Fibroblast of lung (primary cell): ENCODE measurements around the gene VANGL1. TPM values are rescaled to one million over a fixed set of nuclear protein-coding genes. Genes with fewer than 3 reads are reported as not detected.

Experiments used
- DNase-seq, 2 donors: peaks; one replicate each; pipeline versions ENCODE4 v3.0.0 to v3.0.0-alpha.2; 2010; ENCODE audit warnings: low read depth in 2 of 2
- H2AFZ ChIP-seq: 2 replicates; pipeline ENCODE4 v1.5.1; 2012; ENCODE audit warnings: low read length, control low read depth, inconsistent platforms
- H3K27ac ChIP-seq: 2 replicates; pipeline ENCODE4 v1.5.1; 2011; ENCODE audit warnings: low read length, control low read depth; ENCODE audit not compliant: insufficient read depth
- H3K27me3 ChIP-seq: 2 replicates; pipeline ENCODE4 v1.5.1; 2011; ENCODE audit warnings: mild to moderate bottlenecking, low read length; ENCODE audit not compliant: control insufficient read depth, insufficient read depth
- H3K36me3 ChIP-seq: 2 replicates; pipeline ENCODE4 v1.5.1; 2011; ENCODE audit warnings: low read length; ENCODE audit not compliant: control insufficient read depth, insufficient read depth
- H3K4me1 ChIP-seq: 2 replicates; pipeline ENCODE4 v1.5.1; 2011; ENCODE audit warnings: low read length; ENCODE audit not compliant: control insufficient read depth, insufficient read depth; ENCODE audit errors: extremely low read depth
- H3K4me2 ChIP-seq: 2 replicates; pipeline ENCODE4 v1.5.1; 2011; ENCODE audit warnings: low read length, control low read depth; ENCODE audit not compliant: insufficient read depth; ENCODE audit errors: extremely low read depth
- H3K4me3 ChIP-seq, 4 experiments: fragments of 200-600 bp in 1 of 4; sonication (generic) in 1 of 4; replicated peaks in 1 of 4; 2 replicates each; pipeline ENCODE4 v1.5.1; 2011 to 2016; ENCODE audit warnings: low read length in 4 of 4, low read depth in 3 of 4, mild to moderate bottlenecking in 3 of 4, control low read depth in 2 of 4, inconsistent platforms in 1 of 4, mixed read lengths in 1 of 4; ENCODE audit not compliant: insufficient read depth in 1 of 4; ENCODE audit errors: control extremely low read depth in 1 of 4
- H3K79me2 ChIP-seq: 2 replicates; pipeline ENCODE4 v1.5.1; 2012; ENCODE audit warnings: mild to moderate bottlenecking, low read length, inconsistent platforms; ENCODE audit not compliant: control insufficient read depth, insufficient read depth
- H3K9ac ChIP-seq: 2 replicates; pipeline ENCODE4 v1.5.1; 2011; ENCODE audit warnings: mild to moderate bottlenecking, low read length, control low read depth; ENCODE audit not compliant: insufficient read depth
- H3K9me3 ChIP-seq: 2 replicates; pipeline ENCODE4 v1.5.1; 2012; ENCODE audit warnings: low read depth, low read length; ENCODE audit not compliant: control insufficient read depth, insufficient read depth
- H4K20me1 ChIP-seq: 2 replicates; pipeline ENCODE4 v1.5.1; 2011; ENCODE audit warnings: low read length; ENCODE audit not compliant: control insufficient read depth, insufficient read depth; ENCODE audit errors: extremely low read depth
- CTCF ChIP-seq, 2 donors: IDR thresholded peaks in 1 of 2; conservative IDR thresholded peaks in 1 of 2; 1 replicate in 1 of 2; 2 replicates in 1 of 2; pipeline ENCODE4 v1.5.1; 2011 to 2012; ENCODE audit warnings: low read length in 2 of 2, control low read depth in 1 of 2, inconsistent platforms in 1 of 2, low read depth in 1 of 2, mild to moderate bottlenecking in 1 of 2
- EZH2 ChIP-seq: IDR thresholded peaks from 2 replicates; pipeline ENCODE4 v1.5.1; 2012; ENCODE audit warnings: low read length, control low read depth, mild to moderate bottlenecking; ENCODE audit errors: missing control alignments
- polyA plus RNA-seq, 2 donors: library from polyadenylated mRNA; depleted of rRNA in 1 of 2; stranded (reverse) in 1 of 2; unstranded in 1 of 2; fragments of >200 nt; gene quantifications; 2 replicates each; pipeline ENCODE4 v1.2.1, GENCODE V29; 2011 to 2012; ENCODE audit warnings: missing spikeins in 1 of 2
- total RNA-seq: library from RNA; depleted of rRNA; stranded (reverse); fragments of >200 nt; gene quantifications from 2 replicates; pipeline ENCODE4 v1.2.1, GENCODE V29; 2014

Gene VANGL1
- total and polyA plus RNA-seq, 2 donors (not counting 1 experiment from before 2014, with no cell fraction given) = 8.1 to 10.7 TPM

GRCh38 chr1:115694805-115695204, 53.0 kb downstream of the VANGL1 start:
- Histone ChIP-seq H3K36me3 (no peaks in the 10 kb centered on the region), H3K9me3 (no peaks in the 10 kb centered on the region), H4K20me1 (no peaks in the 10 kb centered on the region), H2AFZ (no peak overlapping the region), H3K27me3 (no peaks in the 10 kb centered on the region), H3K4me1 (no peaks in the 10 kb centered on the region), H3K27ac (no peak overlapping the region), H3K4me3 (no peak overlapping the region), H3K4me2 (no peak overlapping the region), H3K79me2 (no peaks in the 10 kb centered on the region), H3K9ac (no peak overlapping the region)
- DNase-seq = no peak
- TF ChIP-seq EZH2 (no peak), CTCF (conservative IDR thresholded peaks at IDR 0.05 in 1 of 2, IDR thresholded peaks at IDR 0.05 in 1 of 2; ENCODE audit: low read depth in 1 of 2, low read length in 2 of 2) (no peak)

DNA sequence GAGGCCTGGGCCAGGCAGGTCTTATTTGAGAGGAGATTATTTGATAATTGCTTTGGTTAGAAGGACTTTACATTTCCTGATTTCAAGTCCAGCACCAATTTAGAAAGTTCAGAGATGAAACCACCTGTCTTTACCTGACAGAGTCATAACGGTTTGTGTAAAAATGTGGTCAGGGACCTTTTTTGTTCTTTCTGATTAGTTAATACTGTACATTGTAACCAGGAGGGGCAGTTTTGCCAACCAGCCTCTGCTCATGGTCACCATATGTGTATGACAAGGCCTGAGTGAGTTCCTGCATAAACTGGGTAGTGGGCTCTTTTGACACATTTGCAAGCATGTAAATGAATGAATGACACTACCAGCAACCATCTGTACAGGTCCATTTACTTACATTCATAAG, 55.8 kb downstream of the VANGL1 start:
- no peak for DNase-seq
- Histone ChIP-seq H3K4me2 (no peak overlapping the region), H3K9ac (no peak overlapping the region), H3K4me3 (no peak overlapping the region), H3K79me2 (no peaks in the 10 kb centered on the region), H3K27me3 (no peaks in the 10 kb centered on the region), H4K20me1 (no peaks in the 10 kb centered on the region), H3K36me3 (no peaks in the 10 kb centered on the region), H2AFZ (no peak overlapping the region), H3K9me3 (no peaks in the 10 kb centered on the region), H3K27ac (no peak overlapping the region), H3K4me1 (no peaks in the 10 kb centered on the region)
- TF ChIP-seq CTCF (conservative IDR thresholded peaks at IDR 0.05 in 1 of 2, IDR thresholded peaks at IDR 0.05 in 1 of 2; ENCODE audit: low read depth in 1 of 2, low read length in 2 of 2) (no peak), EZH2 (no peak)

DNA sequence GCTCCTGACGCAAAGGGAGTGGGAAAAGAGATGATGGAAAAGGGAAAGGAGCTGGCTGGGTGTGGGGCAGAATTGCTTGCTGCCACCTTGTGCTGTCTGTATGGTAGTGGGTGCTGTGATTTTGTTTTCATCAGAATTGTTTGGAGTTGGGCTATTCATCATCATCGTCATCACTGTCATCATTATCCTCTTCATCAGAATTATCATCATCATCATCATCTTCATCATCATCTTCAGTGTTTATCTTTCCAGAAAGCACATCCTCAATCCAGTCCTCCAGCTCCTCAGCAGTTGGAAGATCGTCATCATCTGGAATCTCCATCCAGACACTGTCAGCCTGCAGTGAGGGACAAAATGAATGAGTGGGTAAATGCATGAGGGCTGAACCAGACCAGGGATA, 59.3 kb downstream of the VANGL1 start:
- no peaks in the 10 kb centered on the region for H4K20me1 ChIP-seq
- no peak overlapping the region for H3K9ac ChIP-seq
- H3K79me2 ChIP-seq = no peaks in the 10 kb centered on the region
- TF ChIP-seq CTCF (conservative IDR thresholded peaks at IDR 0.05 in 1 of 2, IDR thresholded peaks at IDR 0.05 in 1 of 2; ENCODE audit: low read depth in 1 of 2, low read length in 2 of 2) (no peak), EZH2 (no peak)
- H3K27ac ChIP-seq = no peak overlapping the region
- H3K4me1 ChIP-seq = no peaks in the 10 kb centered on the region
- DNase-seq = no peak
- no peaks in the 10 kb centered on the region for H3K9me3 ChIP-seq
- no peak overlapping the region for H3K4me3 ChIP-seq
- no peak overlapping the region for H2AFZ ChIP-seq
- H3K4me2 ChIP-seq = no peak overlapping the region
- H3K27me3 ChIP-seq = peaks cover 2% of the 10 kb centered on the region
- H3K36me3 ChIP-seq = no peaks in the 10 kb centered on the region
